ENCODE results near the gene PTPRN2.

DNA sequence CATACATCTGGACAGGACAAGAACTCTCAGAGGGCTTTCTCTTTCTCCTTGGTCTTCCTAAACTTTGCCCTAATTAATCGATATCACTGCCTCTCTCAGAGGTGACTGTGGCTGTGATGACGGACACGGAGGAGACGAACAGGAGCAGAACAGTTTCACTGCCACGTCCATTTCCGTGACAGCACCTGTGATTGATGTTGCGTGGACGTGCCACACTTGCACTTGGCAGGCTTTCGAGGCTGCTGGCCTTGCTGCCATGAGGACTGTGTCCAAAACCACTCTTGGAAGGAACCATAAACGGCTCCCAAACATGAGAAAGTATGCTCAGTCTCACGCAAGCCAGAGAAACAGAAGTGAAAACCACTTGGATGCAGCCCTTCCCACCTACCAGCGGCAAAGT lies 942.7 kb downstream of the PTPRN2 start:
- TF ChIP-seq ADNP (tag; IDR thresholded peaks at IDR 0.05): no peak
- TF ChIP-seq, protein P1, sequence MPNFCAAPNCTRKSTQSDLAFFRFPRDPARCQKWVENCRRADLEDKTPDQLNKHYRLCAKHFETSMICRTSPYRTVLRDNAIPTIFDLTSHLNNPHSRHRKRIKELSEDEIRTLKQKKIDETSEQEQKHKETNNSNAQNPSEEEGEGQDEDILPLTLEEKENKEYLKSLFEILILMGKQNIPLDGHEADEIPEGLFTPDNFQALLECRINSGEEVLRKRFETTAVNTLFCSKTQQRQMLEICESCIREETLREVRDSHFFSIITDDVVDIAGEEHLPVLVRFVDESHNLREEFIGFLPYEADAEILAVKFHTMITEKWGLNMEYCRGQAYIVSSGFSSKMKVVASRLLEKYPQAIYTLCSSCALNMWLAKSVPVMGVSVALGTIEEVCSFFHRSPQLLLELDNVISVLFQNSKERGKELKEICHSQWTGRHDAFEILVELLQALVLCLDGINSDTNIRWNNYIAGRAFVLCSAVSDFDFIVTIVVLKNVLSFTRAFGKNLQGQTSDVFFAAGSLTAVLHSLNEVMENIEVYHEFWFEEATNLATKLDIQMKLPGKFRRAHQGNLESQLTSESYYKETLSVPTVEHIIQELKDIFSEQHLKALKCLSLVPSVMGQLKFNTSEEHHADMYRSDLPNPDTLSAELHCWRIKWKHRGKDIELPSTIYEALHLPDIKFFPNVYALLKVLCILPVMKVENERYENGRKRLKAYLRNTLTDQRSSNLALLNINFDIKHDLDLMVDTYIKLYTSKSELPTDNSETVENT (CRISPR knock-in tag; IDR thresholded peaks at IDR 0.05): no peak
- TF ChIP-seq POLR2A (conservative IDR thresholded peaks at IDR 0.05): no peak
- no peak for TF ChIP-seq MXI1 (IDR thresholded peaks at IDR 0.05; ENCODE audit: low read depth, low read length)
- TF ChIP-seq, protein P2, sequence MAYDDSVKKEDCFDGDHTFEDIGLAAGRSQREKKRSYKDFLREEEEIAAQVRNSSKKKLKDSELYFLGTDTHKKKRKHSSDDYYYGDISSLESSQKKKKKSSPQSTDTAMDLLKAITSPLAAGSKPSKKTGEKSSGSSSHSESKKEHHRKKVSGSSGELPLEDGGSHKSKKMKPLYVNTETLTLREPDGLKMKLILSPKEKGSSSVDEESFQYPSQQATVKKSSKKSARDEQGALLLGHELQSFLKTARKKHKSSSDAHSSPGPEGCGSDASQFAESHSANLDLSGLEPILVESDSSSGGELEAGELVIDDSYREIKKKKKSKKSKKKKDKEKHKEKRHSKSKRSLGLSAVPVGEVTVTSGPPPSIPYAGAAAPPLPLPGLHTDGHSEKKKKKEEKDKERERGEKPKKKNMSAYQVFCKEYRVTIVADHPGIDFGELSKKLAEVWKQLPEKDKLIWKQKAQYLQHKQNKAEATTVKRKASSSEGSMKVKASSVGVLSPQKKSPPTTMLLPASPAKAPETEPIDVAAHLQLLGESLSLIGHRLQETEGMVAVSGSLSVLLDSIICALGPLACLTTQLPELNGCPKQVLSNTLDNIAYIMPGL (CRISPR knock-in tag; IDR thresholded peaks at IDR 0.05): no peak
- no peak for TF ChIP-seq BCL6 (CRISPR knock-in tag; IDR thresholded peaks at IDR 0.05)
